Lung (tissue), 12 donors: Measurements from ENCODE around the gene TNFSF10. TPM values are rescaled to one million over a fixed set of nuclear protein-coding genes. Genes with fewer than 3 reads are reported as not detected.

Experiments
- ATAC-seq: fragments of 200-7000 bp; cut with Tn5 transposase; one replicate; pipeline ENCODE4 v1.9.1; 2020; ENCODE audit warnings: moderate number of reproducible peaks; ENCODE audit not compliant: insufficient read depth, low FRiP score
- DNase-seq, 3 donors: peaks; one replicate each; pipeline ENCODE4 v3.0.0-alpha.2; 2013 to 2017
- H3K27ac ChIP-seq, 2 donors: one replicate each; pipeline ENCODE4 v1.5.1; 2013; ENCODE audit warnings: mild to moderate bottlenecking in 2 of 2, moderate library complexity in 2 of 2, control low read depth in 1 of 2, inconsistent platforms in 1 of 2, low read depth in 1 of 2, low read length in 1 of 2
- H3K27me3 ChIP-seq, 3 donors: one replicate each; pipeline ENCODE4 v1.5.1; 2013; ENCODE audit warnings: low read length in 2 of 3; ENCODE audit not compliant: control insufficient read depth in 3 of 3, insufficient read depth in 3 of 3
- H3K36me3 ChIP-seq, 4 donors: one replicate each; pipeline ENCODE4 v1.5.1; 2013; ENCODE audit warnings: low read length in 4 of 4, mild to moderate bottlenecking in 1 of 4, moderate library complexity in 1 of 4; ENCODE audit not compliant: control insufficient read depth in 4 of 4, insufficient read depth in 4 of 4
- H3K4me1 ChIP-seq, 5 donors: one replicate each; pipeline ENCODE4 v1.5.1; 2013; ENCODE audit warnings: low read length in 5 of 5, mild to moderate bottlenecking in 2 of 5, moderate library complexity in 1 of 5; ENCODE audit not compliant: control insufficient read depth in 5 of 5, insufficient read depth in 5 of 5
- H3K4me3 ChIP-seq: one replicate; pipeline ENCODE4 v1.5.1; 2013; ENCODE audit warnings: mild to moderate bottlenecking, control low read depth, moderate library complexity
- H3K9ac ChIP-seq, 2 donors: one replicate each; pipeline ENCODE4 v1.5.1; 2013; ENCODE audit warnings: low read length in 2 of 2, control low read depth in 1 of 2; ENCODE audit not compliant: insufficient read depth in 1 of 2
- H3K9me3 ChIP-seq, 4 donors: one replicate each; pipeline ENCODE4 v1.5.1; 2013; ENCODE audit warnings: low read length in 3 of 4, mild to moderate bottlenecking in 1 of 4, moderate library complexity in 1 of 4; ENCODE audit not compliant: control insufficient read depth in 4 of 4, insufficient read depth in 3 of 4
- CTCF ChIP-seq: IDR thresholded peaks from 2 replicates; pipeline ENCODE4 v1.5.1; 2012; ENCODE audit warnings: mild to moderate bottlenecking; ENCODE audit errors: control extremely low read depth, extremely low read depth
- WGBS, 2 donors: extraction: QIAGEN DNeasy Blood & Tissue Kit; methylation state at CpG; one replicate each; pipeline ENCODE4 v1.1.7; 2013; 5-methylcytosine and 5-hydroxymethylcytosine counted together
- polyA plus RNA-seq, 2 donors: library from polyadenylated mRNA; stranded (reverse); fragments of 200-250 nt; gene quantifications; one replicate each; pipeline ENCODE4 v1.2.1, GENCODE V29; 2013
- total RNA-seq, 2 donors: library from RNA; depleted of rRNA in 1 of 2; stranded (reverse); fragments of >200 nt in 1 of 2; gene quantifications; one replicate each; pipeline ENCODE4 v1.2.1, GENCODE V29; 2014 to 2021
- donor health status: control.
- donor health status: control.
- donor health status: Bipolar disorder and iron deficiency.
- donor health status: healthy.
- donor health status: DM: yes; HTN: yes; CAD: no.

TNFSF10 gene
- total and polyA plus RNA-seq, 4 donors: 22.9 to 107 (median 60.0) TPM

GRCh38 chr3:172543419-172543818 lies 20.2 kb upstream of the TNFSF10 start:
- no peak overlapping the region for H3K27ac ChIP-seq
- ATAC-seq (no peak), DNase-seq (no peak)
- no peaks in the 10 kb centered on the region for H3K27me3 ChIP-seq
- H3K4me3 ChIP-seq: no peak overlapping the region
- no peak overlapping the region for H3K9ac ChIP-seq
- 39 to 62% methylated on average over 1 of the region's 1 CpG for WGBS, 2 donors
- no peaks in the 10 kb centered on the region for H3K9me3 ChIP-seq
- no peaks in the 10 kb centered on the region for H3K36me3 ChIP-seq
- peaks cover 0 to 4% (median 0%) of the 10 kb centered on the region in 5 donors for H3K4me1 ChIP-seq
- TF ChIP-seq CTCF: no peak

- Histone ChIP-seq H3K9me3 (no peaks in the 10 kb centered on the region), H3K27ac (no peak overlapping the region), H3K4me3 (no peak overlapping the region), H3K27me3 (no peaks in the 10 kb centered on the region), H3K36me3 (no peaks in the 10 kb centered on the region), H3K9ac (no peak overlapping the region), H3K4me1 (peaks cover 0 to 7% (median 0%) of the 10 kb centered on the region in 5 donors)
- ATAC-seq (no peak), DNase-seq (no peak)
- WGBS, 2 donors: 49 to 67% methylated on average over 3 of the region's 3 CpGs
- no peak for TF ChIP-seq CTCF
Observed at GRCh38 chr3:172542999-172543398, 19.8 kb upstream of the TNFSF10 start.

GRCh38 chr3:172541945-172542488 lies 18.8 kb upstream of the TNFSF10 start:
- no peak overlapping the region for H3K4me3 ChIP-seq
- peak overlapping the region in 1 of 2 donors; percentile 38 for H3K27ac ChIP-seq
- peaks cover 0 to 10% (median 0%) of the 10 kb centered on the region in 5 donors for H3K4me1 ChIP-seq
- no peak for TF ChIP-seq CTCF
- no peaks in the 10 kb centered on the region for H3K27me3 ChIP-seq
- no peak overlapping the region for H3K9ac ChIP-seq
- ATAC-seq: no peak
- H3K9me3 ChIP-seq: no peaks in the 10 kb centered on the region
- no peaks in the 10 kb centered on the region for H3K36me3 ChIP-seq
- no peak for DNase-seq

- Histone ChIP-seq H3K4me3 (no peak overlapping the region), H3K36me3 (no peaks in the 10 kb centered on the region), H3K27ac (no peak overlapping the region), H3K27me3 (no peaks in the 10 kb centered on the region), H3K4me1 (peaks cover 0 to 10% (median 0%) of the 10 kb centered on the region in 5 donors), H3K9me3 (no peaks in the 10 kb centered on the region), H3K9ac (no peak overlapping the region)
- no peak for DNase-seq
- TF ChIP-seq CTCF: no peak
- WGBS, 2 donors: 97 to 100% methylated on average over 1 of the region's 1 CpG
- ATAC-seq: no peak
Observed at GRCh38 chr3:172540049-172540448, 16.8 kb upstream of the TNFSF10 start.
